HG03025 (cell line): Measurements from ENCODE around the gene PLOD3.
"Not testable (repeated sequence)": the region's sequence is repeated elsewhere in the genome, so short reads cannot be mapped to it uniquely, and the experiment has no call there.

Experiments
- ATAC-seq: cut with Tn5 transposase; IDR thresholded peaks from one replicate; pipeline ENCODE4 v1.9.1; 2021; ENCODE audit warnings: mild to moderate bottlenecking, moderate library complexity; ENCODE audit not compliant: unreplicated experiment, low FRiP score

Gene PLOD3

GRCh38 chr7:101216001-101216859 is 1.2 kb downstream of the PLOD3 start:
- no peak for ATAC-seq

GRCh38 chr7:101212014-101212413 is 5.4 kb downstream of the PLOD3 start:
- no peak for ATAC-seq

GRCh38 chr7:101211501-101211900 is 5.9 kb downstream of the PLOD3 start:
- no peak for ATAC-seq

- ATAC-seq: no peak
Measured at GRCh38 chr7:101210143-101210542, 7.2 kb downstream of the PLOD3 start.

- ATAC-seq: no peak
Measured at GRCh38 chr7:101208794-101209193, 8.6 kb downstream of the PLOD3 start.

- no peak for ATAC-seq
Measured at GRCh38 chr7:101207459-101207858, 9.9 kb downstream of the PLOD3 start.

- ATAC-seq: no peak
Measured at GRCh38 chr7:101206665-101207042, 10.7 kb downstream of the PLOD3 start.

- no peak for ATAC-seq
Measured at GRCh38 chr7:101205901-101206664, 11.3 kb downstream of the PLOD3 start.

GRCh38 chr7:101203740-101204738 is 13.3 kb downstream of the PLOD3 start:
- ATAC-seq: not testable (repeated sequence)

GRCh38 chr7:101202603-101202918 is 14.8 kb downstream of the PLOD3 start:
- no peak for ATAC-seq

- no peak for ATAC-seq
Measured at GRCh38 chr7:101201695-101202602, 15.4 kb downstream of the PLOD3 start.

GRCh38 chr7:101200862-101201599 is 16.4 kb downstream of the PLOD3 start, which contains the start of gene MOGAT3:
Gene MOGAT3, minus strand, starts transcription at chr7:101201036. Its CDS starts 182 bp downstream, at chr7:101200854.
- ATAC-seq: no peak

- no peak for ATAC-seq
Measured at GRCh38 chr7:101200504-101200861, 16.9 kb downstream of the PLOD3 start.

GRCh38 chr7:101199522-101199921 is 17.9 kb downstream of the PLOD3 start:
- ATAC-seq: not testable (repeated sequence)

GRCh38 chr7:101198476-101198875 is 18.9 kb downstream of the PLOD3 start:
- no peak for ATAC-seq

GRCh38 chr7:101197991-101198390 is 19.4 kb downstream of the PLOD3 start:
- ATAC-seq: no peak

- no peak for ATAC-seq
Measured at GRCh38 chr7:101195884-101196283, 21.5 kb downstream of the PLOD3 start.

GRCh38 chr7:101189109-101189508 is 28.3 kb downstream of the PLOD3 start:
- no peak for ATAC-seq

- no peak for ATAC-seq
Measured at GRCh38 chr7:101186844-101187428, 30.4 kb downstream of the PLOD3 start.
